Transverse colon (tissue), 4 donors: Measurements from ENCODE around the gene DAGLB. TPM values are rescaled to one million over a fixed set of nuclear protein-coding genes. Genes with fewer than 3 reads are reported as not detected.

ENCODE experiments used
- DNase-seq: peaks from one replicate; pipeline ENCODE4 v3.0.0-alpha.2; 2019
- H3K27ac ChIP-seq, 4 donors: fragments of 200-600 bp; sonication (generic); 2 replicates each; pipeline ENCODE4 v1.5.1; 2016 to 2018; ENCODE audit warnings: inconsistent platforms in 4 of 4
- H3K27me3 ChIP-seq: fragments of 200-600 bp; sonication (generic); 2 replicates; pipeline ENCODE4 v1.5.1; 2017; ENCODE audit warnings: inconsistent platforms
- H3K36me3 ChIP-seq, 4 donors: fragments of 200-600 bp; sonication (generic); 2 replicates each; pipeline ENCODE4 v1.5.1; 2017 to 2019; ENCODE audit warnings: inconsistent platforms in 4 of 4
- H3K4me1 ChIP-seq, 4 donors: fragments of 200-600 bp; sonication (generic); 2 replicates each; pipeline ENCODE4 v1.5.1; 2017 to 2020; ENCODE audit warnings: inconsistent platforms in 4 of 4
- H3K4me3 ChIP-seq, 4 donors: fragments of 200-600 bp; sonication (generic); 1 replicate in 1 of 4; 2 replicates in 3 of 4; pipeline versions ENCODE4 v1.5.1 to v1.6.1; 2017 to 2019; ENCODE audit warnings: inconsistent platforms in 4 of 4
- H3K9me3 ChIP-seq, 2 donors: fragments of 200-600 bp; sonication (generic); 2 replicates each; pipeline ENCODE4 v1.5.1; 2017 to 2019; ENCODE audit warnings: inconsistent platforms in 2 of 2
- CTCF ChIP-seq, 5 experiments: fragments of 200-600 bp in 3 of 5; fragments of 450-650 bp in 2 of 5; sonication (generic) in 3 of 5; IDR thresholded peaks; 1 replicate in 2 of 5; 2 replicates in 3 of 5; pipeline ENCODE4 v1.5.1; 2016 to 2017; ENCODE audit warnings: antibody characterized with exemption in 5 of 5, inconsistent platforms in 3 of 5, mild to moderate bottlenecking in 2 of 5, moderate library complexity in 1 of 5
- EP300 ChIP-seq: sonication (generic); formaldehyde crosslinking; IDR thresholded peaks from one replicate; pipeline ENCODE4 v1.6.1; 2017; ENCODE audit warnings: antibody characterized with exemption, low read depth
- POLR2A ChIP-seq: fragments of 450-650 bp; IDR thresholded peaks from one replicate; pipeline ENCODE4 v1.6.1; 2016; ENCODE audit warnings: antibody characterized with exemption, mild to moderate bottlenecking, moderate library complexity
- POLR2AphosphoS5 ChIP-seq, 3 donors: sonication (generic); formaldehyde crosslinking; IDR thresholded peaks; one replicate each; pipeline ENCODE4 v1.6.1; 2016; ENCODE audit warnings: antibody characterized with exemption in 3 of 3
- WGBS, 2 donors: methylation state at CpG; one replicate each; pipeline ENCODE4 v1.1.5; 2018; ENCODE audit warnings: low coverage in 1 of 2; 5-methylcytosine and 5-hydroxymethylcytosine counted together
- in situ Hi-C, 4 donors: fragments of 200-750 bp; cut with MboI; loops; one replicate each; pipeline versions ENCODE4 v1.15.0 to v1.15.1; 2017; ENCODE audit warnings: low sequenced_read_pairs in 3 of 4, low pct_ligation_motif_present in 1 of 4, low pct_unique_long_range_greater_than_20kb in 1 of 4
- intact Hi-C: fragments of 100-400 bp; cut with DNase I; formaldehyde crosslinking; loops from one replicate; pipeline ENCODE4 v1.15.1; 2023; ENCODE audit warnings: low total_unique reads
- total RNA-seq, 4 donors: library from RNA; depleted of rRNA; stranded (reverse); fragments of >200 nt; gene quantifications; one replicate each; pipeline ENCODE4 v1.1.0, GENCODE V29; 2016

DAGLB gene
- 10 to 100 TPM in 3 of 4 donors, 1 to 10 TPM in 1; 5.2 to 59.1 (median 24.3) TPM for total RNA-seq

- WGBS, 2 donors: 0 to 1% methylated on average over 8 to 57 of the region's 61 CpGs
- DNase-seq: peak; percentile 96
- TF ChIP-seq POLR2A: peak; percentile 87
- no peak for TF ChIP-seq CTCF (IDR thresholded peaks at IDR 0.05)
- peak; percentile 92 to 95 (median 94) for TF ChIP-seq POLR2AphosphoS5 (IDR thresholded peaks at IDR 0.05)
- no peak for TF ChIP-seq EP300
- Histone ChIP-seq H3K27ac (peak within 1 kb of the TSS; percentile 91 to 95 (median 94)), H3K4me3 (peak within 1 kb of the TSS; percentile 63 to 95 (median 89)), H3K9me3 (no peaks in the 10 kb centered on the region), H3K4me1 (peaks cover 6 to 21% (median 13%) of the 10 kb centered on the region in 4 donors), H3K36me3 (peaks cover 0 to 17% (median 4%) of the 10 kb centered on the region in 4 donors), H3K27me3 (no peaks in the 10 kb centered on the region)
- intact Hi-C loops (no loop called here), in situ Hi-C loops (no loop called here)
Measured at GRCh38 chr7:6447581-6448199, at the start of gene DAGLB. Gene DAGLB, minus strand, starts transcription at chr7:6447954. Its CDS starts 112 bp downstream, at chr7:6447842.

GRCh38 chr7:6497637-6497905 lies 49.8 kb upstream of the DAGLB start:
- Histone ChIP-seq H3K27ac (no peak overlapping the region), H3K9me3 (no peaks in the 10 kb centered on the region), H3K36me3 (no peaks in the 10 kb centered on the region), H3K4me1 (peaks cover 0 to under 1% (median 0%) of the 10 kb centered on the region in 4 donors), H3K27me3 (no peaks in the 10 kb centered on the region), H3K4me3 (no peak overlapping the region)
- in situ Hi-C loops (no loop called here), intact Hi-C loops (no loop called here)
- WGBS, 2 donors: 97% methylated on average over 14 of the region's 14 CpGs; no CpG with 5 or more reads in 1 of the 2 donors
- no peak for TF ChIP-seq POLR2AphosphoS5 (IDR thresholded peaks at IDR 0.05)
- TF ChIP-seq EP300: no peak
- TF ChIP-seq POLR2A: no peak
- TF ChIP-seq CTCF (IDR thresholded peaks at IDR 0.05): no peak
- DNase-seq: no peak

- no peaks in the 10 kb centered on the region for H3K36me3 ChIP-seq
- H3K9me3 ChIP-seq: no peaks in the 10 kb centered on the region
- WGBS, 2 donors: 84 to 85% methylated on average over 10 to 19 of the region's 19 CpGs
- TF ChIP-seq CTCF (IDR thresholded peaks at IDR 0.05) (no peak), POLR2AphosphoS5 (IDR thresholded peaks at IDR 0.05) (no peak), EP300 (no peak), POLR2A (no peak)
- no peak overlapping the region for H3K27ac ChIP-seq
- no peaks in the 10 kb centered on the region for H3K4me1 ChIP-seq
- no peak overlapping the region for H3K4me3 ChIP-seq
- DNase-seq: no peak
- intact Hi-C loops (no loop called here), in situ Hi-C loops (no loop called here)
- no peaks in the 10 kb centered on the region for H3K27me3 ChIP-seq
Measured at GRCh38 chr7:6496842-6497636, 49.3 kb upstream of the DAGLB start.

GRCh38 chr7:6495597-6496262 lies 48.0 kb upstream of the DAGLB start:
- 91% methylated on average over 5 to 6 of the region's 6 CpGs for WGBS, 2 donors
- no peaks in the 10 kb centered on the region for H3K36me3 ChIP-seq
- no peak for TF ChIP-seq POLR2A
- TF ChIP-seq CTCF (IDR thresholded peaks at IDR 0.05): no peak
- no peak for TF ChIP-seq POLR2AphosphoS5 (IDR thresholded peaks at IDR 0.05)
- TF ChIP-seq EP300: no peak
- DNase-seq: no peak
- no peak overlapping the region for H3K4me3 ChIP-seq
- H3K27me3 ChIP-seq: no peaks in the 10 kb centered on the region
- H3K27ac ChIP-seq: no peak overlapping the region
- in situ Hi-C loops: no loop called here
- no peaks in the 10 kb centered on the region for H3K9me3 ChIP-seq
- intact Hi-C loops: no loop called here
- no peaks in the 10 kb centered on the region for H3K4me1 ChIP-seq
